Ramos (cell line): Measurements from ENCODE around the gene ZNF710.

Experiments
- in situ Hi-C: fragments of 300-500 bp; cut with MboI; formaldehyde crosslinking; loops from one replicate; pipeline ENCODE4 v1.14.3; 2022; ENCODE audit warnings: low sequenced_read_pairs; ENCODE audit not compliant: unreplicated experiment

The ZNF710 gene

DNA sequence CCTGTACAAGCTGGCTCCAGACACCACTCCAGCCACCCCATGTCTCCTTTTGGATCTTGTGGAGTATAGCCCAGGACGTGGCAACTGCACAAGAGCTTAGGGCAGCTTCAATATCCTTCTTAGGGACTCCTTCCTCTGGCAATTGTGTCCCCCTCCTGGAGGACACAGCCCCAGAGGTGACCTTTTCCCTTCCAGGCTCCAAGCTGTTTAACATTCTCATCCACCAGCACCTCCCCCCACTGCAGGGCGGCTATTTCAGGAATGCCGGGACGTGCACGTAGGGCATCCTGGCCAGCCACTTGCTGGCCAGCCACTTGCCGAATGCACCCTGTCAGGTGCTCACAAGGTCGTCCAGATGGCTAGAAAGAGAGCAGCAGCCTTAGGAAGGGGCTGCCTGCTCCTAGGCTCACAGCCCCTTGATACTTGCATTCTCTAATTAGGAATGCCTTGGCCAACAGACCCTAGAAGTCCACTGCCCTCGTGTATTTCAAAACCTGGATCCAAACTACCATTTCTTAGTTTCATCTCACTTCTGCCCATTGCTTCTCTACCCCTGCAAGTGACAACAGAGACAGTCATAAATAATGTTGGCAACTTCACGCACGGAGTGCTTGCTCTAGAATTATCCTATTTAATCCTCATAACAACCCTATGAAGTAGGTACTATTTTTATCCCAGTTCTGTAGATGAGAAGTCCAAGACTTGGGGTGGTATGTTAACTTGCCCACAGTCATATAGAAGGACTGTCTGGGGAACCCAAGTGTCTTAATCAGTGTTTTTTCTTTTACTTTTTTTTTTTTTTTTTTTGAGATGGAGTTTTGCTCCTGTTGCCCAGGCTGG, 125.7 kb downstream of the ZNF710 start:
- in situ Hi-C loops: loop anchor here (25.0 kb wide), 1 partner anchor 1135 kb away; no protein-coding TSS in a partner anchor

DNA sequence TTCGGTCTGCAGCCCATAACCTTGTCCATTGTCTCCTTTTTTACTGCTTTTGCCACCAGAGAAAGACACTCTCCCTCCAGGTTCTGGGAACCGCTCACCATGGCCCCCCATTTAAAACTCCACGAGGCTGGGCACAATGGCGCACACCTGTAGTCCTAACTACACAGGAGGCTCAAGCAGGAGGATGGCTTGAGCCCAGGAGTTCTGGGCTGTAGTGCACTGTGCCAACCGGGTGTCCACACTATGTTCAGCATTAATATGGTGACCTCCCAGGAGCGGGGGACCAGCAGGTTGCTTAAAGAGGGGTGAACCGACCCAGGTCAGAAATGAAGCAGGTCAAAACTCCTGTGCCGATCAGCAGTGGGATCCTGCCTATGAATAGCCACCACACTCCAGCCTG, 129.2 kb downstream of the ZNF710 start:
- in situ Hi-C loops: loop anchor here (25.0 kb wide), 1 partner anchor 1132 kb away; no protein-coding TSS in a partner anchor
